GM21737 (cell line): ENCODE measurements around the gene DHCR24.

Experiments
- ATAC-seq: cut with Tn5 transposase; IDR thresholded peaks from one replicate; pipeline ENCODE4 v1.9.1; 2021; ENCODE audit warnings: mild to moderate bottlenecking, moderate library complexity; ENCODE audit not compliant: unreplicated experiment

Gene DHCR24

GRCh38 chr1:54866801-54867716 lies 19.9 kb downstream of the DHCR24 start:
- ATAC-seq: no peak

- no peak for ATAC-seq
These were observed 21.5 kb downstream of the DHCR24 start for GRCh38 chr1:54865238-54866073.

- ATAC-seq: no peak
These were observed 22.4 kb downstream of the DHCR24 start for GRCh38 chr1:54864460-54865208.

DNA sequence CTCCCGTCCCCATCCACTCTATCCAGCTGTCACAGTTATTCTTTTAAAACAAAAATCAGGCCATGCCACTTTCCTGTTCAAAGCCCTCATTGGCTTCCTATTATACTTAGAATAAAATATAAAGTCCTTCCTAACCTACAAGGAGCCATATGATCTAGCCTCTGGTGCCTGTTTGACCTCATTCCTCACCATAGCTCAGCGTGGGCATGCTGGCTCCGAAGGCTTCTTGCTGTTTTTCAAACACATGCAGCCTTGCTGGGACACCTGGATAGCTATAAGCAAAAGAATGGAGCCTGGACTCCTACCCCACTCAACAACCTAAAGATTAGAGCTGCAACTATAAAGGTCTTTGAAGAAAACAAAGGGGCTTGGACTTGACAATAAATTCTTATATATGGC lies 23.7 kb downstream of the DHCR24 start:
- ATAC-seq: no peak

DNA sequence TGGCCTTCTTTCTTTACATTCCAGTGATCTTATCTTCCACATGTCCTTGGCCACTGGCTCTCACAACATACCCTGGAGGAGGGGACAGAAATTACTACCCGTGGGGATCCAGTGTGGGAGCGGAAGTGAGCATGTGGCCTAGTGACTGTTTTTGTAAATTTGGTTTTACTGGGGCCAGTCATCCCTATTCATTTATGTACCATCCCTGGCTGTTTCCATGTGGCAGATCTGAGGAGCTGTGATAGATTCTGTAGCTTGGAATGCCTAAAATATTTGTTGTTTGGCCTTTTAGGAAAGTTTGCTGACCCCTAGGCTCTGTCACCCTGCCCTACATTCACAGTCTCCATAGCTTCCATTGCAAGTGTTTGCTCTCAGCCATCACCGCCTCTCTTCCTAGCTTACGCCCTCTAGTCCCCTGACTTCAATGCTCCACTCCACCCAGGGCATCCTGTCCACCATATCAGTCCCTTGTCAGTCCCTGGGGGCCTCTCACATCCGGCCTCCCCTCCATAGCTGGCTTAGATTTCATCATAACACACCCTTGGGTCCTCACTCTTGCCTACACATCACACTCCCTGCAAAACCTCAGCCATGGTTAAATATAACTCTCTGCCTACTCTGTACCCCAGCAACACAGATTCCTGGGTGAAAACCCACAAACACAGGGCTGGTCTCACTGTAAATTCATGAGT lies 25.8 kb downstream of the DHCR24 start:
- ATAC-seq: no peak

DNA sequence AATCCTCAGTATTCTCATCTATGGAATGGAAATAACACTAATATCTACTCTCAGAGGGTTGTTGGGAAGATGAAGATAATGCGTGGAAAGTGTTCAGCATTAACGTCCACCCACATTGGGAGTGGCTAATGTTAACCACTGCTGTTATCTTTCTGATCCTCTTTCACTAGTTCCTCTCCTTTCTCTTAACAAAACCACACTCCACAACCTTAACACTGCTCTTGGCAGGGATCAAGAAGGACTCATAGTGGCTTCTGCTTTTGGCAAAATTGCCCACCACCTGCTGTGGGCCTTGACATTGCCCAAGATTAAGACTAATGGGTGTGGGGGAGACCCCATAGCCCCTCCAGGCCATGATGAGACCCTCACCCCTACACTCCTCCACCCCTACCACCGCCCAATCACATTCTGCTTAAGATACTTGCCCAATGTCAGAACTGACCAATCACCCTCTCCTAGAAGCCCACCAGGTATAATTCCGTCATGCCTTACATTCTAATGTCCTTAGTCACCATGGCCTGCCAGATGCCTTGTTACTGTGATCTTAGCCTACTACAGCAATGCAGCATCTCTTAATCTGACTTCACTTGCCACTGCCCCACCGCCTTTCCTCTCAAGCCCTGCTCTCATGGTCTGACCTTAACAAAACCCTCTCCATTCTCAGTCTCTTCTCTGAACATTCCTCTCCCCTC lies 27.1 kb downstream of the DHCR24 start:
- ATAC-seq: no peak

DNA sequence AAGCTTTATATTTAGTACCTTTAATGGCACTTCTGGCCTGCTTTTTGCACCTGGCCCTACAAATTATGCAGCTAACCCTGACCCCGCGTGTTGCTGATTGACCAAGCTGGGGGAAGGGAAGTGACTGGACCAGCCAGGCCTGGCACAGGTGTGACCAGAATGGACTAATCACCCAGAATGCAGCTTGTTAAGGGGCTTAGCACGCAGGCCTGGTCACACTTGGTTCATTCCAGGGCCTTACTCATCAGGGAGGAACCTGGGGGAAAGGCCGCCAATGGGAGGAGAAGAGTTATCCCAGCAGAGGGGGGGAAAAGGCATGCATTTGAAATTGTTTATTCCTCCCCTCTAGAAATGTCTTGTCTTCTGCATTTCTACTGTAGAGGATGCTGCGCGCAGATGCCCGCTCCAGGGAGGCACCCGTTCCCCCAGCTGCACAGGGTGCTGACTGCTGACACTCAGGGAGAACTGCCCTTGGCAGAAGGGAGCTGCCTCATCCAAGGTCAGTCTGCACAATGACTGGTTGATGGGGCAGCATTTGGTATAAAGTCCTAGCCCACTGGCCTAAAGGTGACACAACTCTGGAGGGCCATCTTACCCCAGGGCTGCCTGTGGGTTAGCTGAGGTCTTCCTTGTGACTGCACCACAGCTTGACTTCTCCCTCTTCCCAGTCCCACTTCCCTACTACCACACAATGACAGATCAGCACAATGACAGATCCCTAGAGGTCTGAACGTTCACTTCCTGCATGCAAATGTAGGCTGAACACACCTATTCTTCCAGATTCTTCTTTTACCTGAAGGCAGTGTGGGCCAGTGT lies 29.0 kb downstream of the DHCR24 start:
- ATAC-seq: no peak

GRCh38 chr1:54857141-54857540 lies 29.9 kb downstream of the DHCR24 start:
- ATAC-seq: no peak

DNA sequence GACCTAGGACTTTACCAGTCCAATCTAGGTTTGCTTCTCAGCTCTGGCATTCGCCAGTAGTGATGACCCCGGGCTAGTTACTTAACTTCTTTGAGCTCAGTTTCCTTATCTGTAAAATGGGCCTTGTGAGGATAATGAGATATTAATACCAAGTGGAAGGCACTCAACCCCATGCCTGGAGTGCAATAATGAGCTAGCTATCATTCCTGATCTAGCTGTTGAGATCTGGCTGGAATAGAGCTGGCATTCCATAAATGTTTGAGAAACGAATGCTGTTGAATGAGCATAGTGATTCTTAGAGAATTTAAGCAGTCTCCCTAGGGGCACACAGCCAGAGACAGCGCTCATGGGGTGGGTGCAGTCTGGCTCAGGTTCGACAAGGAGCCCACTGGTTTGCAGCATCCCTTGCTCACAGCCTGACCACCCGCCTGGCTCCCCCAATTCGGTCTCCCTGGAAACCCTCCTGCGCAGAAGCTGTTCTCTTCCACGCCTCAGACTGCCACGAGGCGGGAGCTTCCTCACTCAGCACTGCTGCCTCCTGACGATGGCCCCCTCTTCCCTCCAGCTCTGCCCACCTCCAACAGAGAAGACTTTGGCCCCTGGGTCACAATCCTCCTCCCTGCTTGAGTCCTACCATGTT lies 32.5 kb downstream of the DHCR24 start:
- ATAC-seq: no peak

DNA sequence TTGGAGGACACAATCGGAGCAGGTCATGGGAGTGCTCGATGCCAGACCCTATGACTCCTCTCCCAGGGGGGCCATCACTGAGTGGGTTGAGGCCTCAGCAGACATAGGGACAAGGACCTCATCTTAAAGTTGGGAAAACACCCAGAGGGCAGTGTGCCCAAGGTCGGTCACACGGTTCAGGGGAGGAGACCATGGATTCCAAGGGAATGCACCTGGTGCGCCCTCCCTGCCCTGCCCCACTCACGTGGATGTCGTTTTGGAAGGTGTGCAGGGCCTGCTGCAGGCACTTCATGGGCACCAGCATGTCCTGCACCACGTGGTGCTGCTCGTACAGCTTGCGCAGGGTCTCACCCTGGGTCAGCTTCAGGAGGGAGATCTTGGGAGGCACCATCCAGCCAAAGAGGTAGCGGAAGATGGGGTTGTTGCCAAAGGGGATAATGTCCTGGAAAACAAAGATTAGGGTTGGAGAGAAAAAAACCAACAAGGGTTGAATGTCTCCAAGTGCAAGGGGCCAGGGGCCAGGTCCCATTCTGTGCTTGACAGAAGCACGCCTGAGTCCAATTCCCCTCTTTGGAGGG lies 33.1 kb downstream of the DHCR24 start:
- ATAC-seq: no peak

DNA sequence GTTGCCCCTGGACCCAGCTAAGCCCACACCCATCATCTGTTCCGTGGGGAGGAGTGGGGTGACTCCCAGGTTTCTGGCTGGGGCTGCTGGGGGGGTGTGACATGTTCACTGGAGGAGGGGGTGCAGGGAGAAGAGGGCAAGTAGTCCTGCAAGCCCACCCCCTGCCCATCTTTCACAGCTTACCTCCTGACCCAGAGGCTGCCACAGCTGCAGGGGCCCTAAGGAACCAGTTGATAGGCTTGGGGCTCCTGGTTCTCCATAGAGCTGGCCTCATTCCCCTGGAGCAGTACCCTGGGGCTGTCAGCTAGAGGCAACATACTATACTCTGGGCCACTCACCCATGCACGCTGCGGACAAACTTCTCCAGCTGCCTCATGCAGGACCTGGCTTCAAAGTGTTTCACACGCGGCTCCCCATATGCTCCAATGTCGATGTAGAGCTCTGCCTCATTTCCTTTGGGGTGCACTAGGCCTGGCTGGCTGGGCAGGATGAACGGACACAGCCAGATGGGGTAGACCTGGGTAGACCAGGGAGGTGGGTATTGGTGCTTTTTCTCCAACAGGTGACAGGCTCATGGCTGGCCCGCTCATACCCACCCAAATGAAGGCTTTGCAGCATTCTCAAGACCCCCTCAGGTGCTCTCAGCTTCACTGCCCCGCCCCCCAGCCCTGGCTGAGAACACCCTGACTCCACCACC lies 33.8 kb downstream of the DHCR24 start:
- ATAC-seq: no peak

DNA sequence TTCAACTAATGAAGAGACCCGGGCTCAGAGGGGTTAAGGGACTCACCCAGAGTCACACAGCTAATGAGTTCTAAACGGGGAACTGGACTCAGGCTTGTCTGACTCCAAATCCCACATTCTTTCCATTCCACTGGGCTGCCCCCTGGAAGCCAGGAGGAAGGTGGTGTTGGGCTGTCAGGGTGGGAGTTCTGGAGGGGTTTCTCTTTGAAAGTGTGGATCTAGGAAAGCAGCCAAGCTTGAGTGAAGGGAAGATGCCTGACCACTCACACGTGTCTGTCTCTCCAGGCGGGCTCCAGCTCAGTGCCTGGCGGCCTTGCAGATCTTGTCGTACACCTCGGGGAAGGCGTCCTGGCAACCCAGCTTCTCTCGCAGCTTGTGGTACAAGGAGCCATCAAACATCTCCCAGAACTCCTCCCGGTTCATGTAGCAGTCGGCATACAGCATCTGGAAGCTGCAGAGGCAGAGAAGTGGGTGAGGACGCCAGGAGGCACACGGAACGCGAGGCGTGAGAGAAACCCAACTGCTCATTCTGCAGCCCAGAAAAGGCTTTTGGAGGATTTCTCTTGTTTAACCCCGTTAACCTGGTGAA lies 35.0 kb downstream of the DHCR24 start:
- ATAC-seq: no peak

DNA sequence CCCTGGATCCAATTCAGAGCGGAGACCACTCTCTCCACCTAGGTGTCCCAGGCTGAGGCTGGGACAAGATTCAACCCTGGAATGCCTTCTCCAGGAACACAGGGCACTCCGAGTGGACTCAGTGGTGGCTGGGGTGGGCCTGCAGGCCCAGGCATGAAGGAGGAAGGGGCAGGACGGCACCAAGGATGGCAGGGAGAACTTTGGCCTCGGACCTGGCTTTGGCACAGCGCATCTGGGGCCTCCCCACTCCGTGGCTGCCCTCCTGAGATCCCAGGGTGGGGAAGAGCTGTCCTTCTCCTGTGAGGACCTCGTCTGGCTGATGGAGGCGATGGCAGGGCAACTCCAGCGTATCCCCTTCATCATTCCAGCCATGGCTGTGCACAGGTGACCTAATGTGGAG lies 35.6 kb downstream of the DHCR24 start:
- ATAC-seq: no peak

DNA sequence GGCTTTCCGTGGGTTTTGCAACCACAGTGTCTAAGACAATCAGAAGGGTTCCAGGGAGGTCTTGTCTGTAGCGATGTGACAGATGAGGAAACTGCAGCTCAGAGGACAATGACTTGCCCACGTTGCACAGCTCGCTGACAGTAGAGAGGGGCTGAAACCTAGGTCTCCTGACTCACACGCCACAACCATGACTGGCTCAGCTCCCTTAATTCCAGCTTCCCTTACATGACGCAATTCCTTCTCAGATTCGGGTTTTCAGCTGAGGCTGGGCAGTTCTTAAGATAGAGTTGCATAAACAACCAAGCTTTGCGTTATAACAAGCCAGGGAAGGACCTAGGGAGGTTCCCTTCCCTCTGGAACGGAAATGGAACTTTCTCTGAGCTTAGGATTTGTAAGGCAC lies 36.3 kb downstream of the DHCR24 start:
- ATAC-seq: no peak

- ATAC-seq: no peak
These were observed 36.8 kb downstream of the DHCR24 start for GRCh38 chr1:54850069-54850730.

GRCh38 chr1:54849219-54850068 lies 37.6 kb downstream of the DHCR24 start:
- no peak for ATAC-seq
